Osteocyte (in vitro differentiated cells): Measurements from ENCODE around the gene MMP28. TPM values are rescaled to one million over a fixed set of nuclear protein-coding genes. Genes with fewer than 3 reads are reported as not detected.

Experiments
- DNase-seq: peaks from one replicate; pipeline ENCODE4 v3.0.0; 2021; ENCODE audit warnings: mixed read lengths; ENCODE audit not compliant: unreplicated experiment; ENCODE audit errors: extremely low spot score
- H3K27ac Mint-ChIP-seq: one replicate; pipeline ENCODE4 v1.8.0; 2021; ENCODE audit warnings: mild to moderate bottlenecking, mixed read lengths; ENCODE audit not compliant: unreplicated experiment
- H3K27me3 Mint-ChIP-seq: one replicate; pipeline ENCODE4 v1.8.0; 2021; ENCODE audit warnings: mixed read lengths; ENCODE audit not compliant: unreplicated experiment
- H3K36me3 Mint-ChIP-seq: one replicate; pipeline ENCODE4 v1.8.0; 2021; ENCODE audit warnings: mixed read lengths; ENCODE audit not compliant: unreplicated experiment
- H3K4me1 Mint-ChIP-seq: one replicate; pipeline ENCODE4 v1.8.0; 2021; ENCODE audit warnings: mixed read lengths; ENCODE audit not compliant: unreplicated experiment
- H3K4me3 Mint-ChIP-seq: one replicate; pipeline ENCODE4 v1.8.0; 2021; ENCODE audit warnings: mild to moderate bottlenecking, moderate library complexity, mixed read lengths; ENCODE audit not compliant: unreplicated experiment
- H3K9me3 Mint-ChIP-seq: one replicate; pipeline ENCODE4 v1.8.0; 2021; ENCODE audit warnings: mixed read lengths; ENCODE audit not compliant: unreplicated experiment
- CTCF ChIP-seq: fragments of 200-600 bp; sonication (generic); IDR thresholded peaks from 2 replicates; pipeline ENCODE4 v1.5.0; 2021; ENCODE audit warnings: antibody characterized with exemption, mild to moderate bottlenecking, moderate library complexity
- total RNA-seq: library from RNA; stranded (reverse); gene quantifications from 2 replicates; pipeline ENCODE4 v1.2.1, GENCODE V29; 2021

The MMP28 gene
- total RNA-seq, 1 donor from 2014 or later: 0.75 TPM

GRCh38 chr17:35764123-35764991 lies 31.1 kb downstream of the MMP28 start:
- H3K4me3 Mint-ChIP-seq: peak overlapping the region; percentile 73
- peaks cover 4% of the 10 kb centered on the region for H3K27me3 Mint-ChIP-seq
- no peak overlapping the region for H3K27ac Mint-ChIP-seq
- H3K9me3 Mint-ChIP-seq: no peaks in the 10 kb centered on the region
- DNase-seq: peak; percentile 95
- peak; percentile 95 for TF ChIP-seq CTCF
- H3K36me3 Mint-ChIP-seq: no peaks in the 10 kb centered on the region
- peaks cover 20% of the 10 kb centered on the region for H3K4me1 Mint-ChIP-seq

- no peak for DNase-seq
- no peaks in the 10 kb centered on the region for H3K9me3 Mint-ChIP-seq
- no peak for TF ChIP-seq CTCF
- peaks cover 4% of the 10 kb centered on the region for H3K27me3 Mint-ChIP-seq
- peaks cover 20% of the 10 kb centered on the region for H3K4me1 Mint-ChIP-seq
- H3K36me3 Mint-ChIP-seq: no peaks in the 10 kb centered on the region
- peak overlapping the region; percentile 73 for H3K4me3 Mint-ChIP-seq
- no peak overlapping the region for H3K27ac Mint-ChIP-seq
These were observed 31.7 kb downstream of the MMP28 start for GRCh38 chr17:35763767-35764122.

- Mint-ChIP-seq H3K4me3 (no peak overlapping the region), H3K36me3 (no peaks in the 10 kb centered on the region), H3K27me3 (peaks cover 4% of the 10 kb centered on the region), H3K27ac (no peak overlapping the region), H3K4me1 (peaks cover 20% of the 10 kb centered on the region), H3K9me3 (no peaks in the 10 kb centered on the region)
- no peak for TF ChIP-seq CTCF
- no peak for DNase-seq
These were observed 33.8 kb downstream of the MMP28 start for GRCh38 chr17:35761601-35762000.

GRCh38 chr17:35760587-35760986 lies 34.9 kb downstream of the MMP28 start, which contains the start of gene C17orf50:
Gene C17orf50 (plus strand): TSS chr17:35760887. CDS start chr17:35760942, 55 bp downstream.
- Mint-ChIP-seq H3K9me3 (no peaks in the 10 kb centered on the region), H3K27ac (no peak within 1 kb of the TSS), H3K27me3 (peaks cover 4% of the 10 kb centered on the region), H3K36me3 (no peaks in the 10 kb centered on the region), H3K4me1 (peaks cover 15% of the 10 kb centered on the region), H3K4me3 (no peak within 1 kb of the TSS)
- no peak for TF ChIP-seq CTCF
- no peak for DNase-seq

GRCh38 chr17:35757243-35757642 lies 38.2 kb downstream of the MMP28 start:
- Mint-ChIP-seq H3K4me1 (no peaks in the 10 kb centered on the region), H3K4me3 (no peak overlapping the region), H3K27me3 (peaks cover 7% of the 10 kb centered on the region), H3K36me3 (no peaks in the 10 kb centered on the region), H3K9me3 (no peaks in the 10 kb centered on the region), H3K27ac (no peak overlapping the region)
- no peak for DNase-seq
- no peak for TF ChIP-seq CTCF
